EH (cell line): ENCODE results near the gene RHOB.
A peak's percentile ranks its signal among the peaks of the same experiment; 100 is the strongest.

Experiments used
- DNase-seq: peaks from one replicate; pipeline ENCODE4 v3.0.0-alpha.2; 2015; ENCODE audit warnings: low read depth

Gene RHOB

DNA sequence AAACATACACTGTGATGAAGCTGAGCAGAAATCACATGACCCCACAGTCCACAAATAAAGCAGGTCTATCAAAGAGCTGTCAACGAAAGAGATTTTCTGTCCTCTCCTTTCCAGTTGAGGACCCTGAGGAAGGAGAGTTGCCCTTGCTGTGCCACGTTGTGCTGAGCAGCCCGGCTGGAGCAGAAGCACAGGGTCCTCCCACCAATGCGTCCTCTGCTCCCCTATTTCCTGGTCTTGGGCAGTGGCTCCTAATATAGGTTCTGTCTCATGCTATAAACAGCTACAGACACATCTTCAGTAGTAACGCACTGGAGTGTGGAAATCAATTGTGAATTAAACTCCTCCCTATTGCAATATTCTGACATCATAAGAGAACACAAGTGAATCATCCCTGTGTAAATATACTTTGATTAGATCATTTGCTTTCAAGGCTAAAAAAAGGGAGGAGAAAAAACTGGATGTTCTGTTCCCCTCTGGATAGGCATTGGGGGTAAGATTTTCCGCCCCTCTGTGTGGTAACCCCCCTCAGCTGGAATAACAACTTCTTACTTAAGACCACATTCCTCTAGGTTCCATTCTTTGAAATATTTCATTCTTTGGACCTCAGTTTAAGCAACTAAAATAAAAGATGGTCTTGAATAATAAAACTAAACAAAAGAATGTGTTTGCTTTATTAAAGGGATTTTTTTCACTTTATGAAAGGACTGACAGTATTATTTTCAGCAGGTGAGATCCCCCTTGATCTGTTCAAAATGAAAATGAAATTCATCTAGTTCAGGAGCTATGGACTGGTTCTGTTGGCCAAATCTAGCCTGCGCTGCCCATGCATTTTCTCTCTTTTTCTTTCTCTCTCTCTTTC lies 8.3 kb upstream of the RHOB start:
- peak; percentile 70 for DNase-seq

GRCh38 chr2:20439193-20439475 lies 7.7 kb upstream of the RHOB start:
- DNase-seq = no peak

GRCh38 chr2:20439503-20439902 lies 7.4 kb upstream of the RHOB start:
- no peak for DNase-seq

DNA sequence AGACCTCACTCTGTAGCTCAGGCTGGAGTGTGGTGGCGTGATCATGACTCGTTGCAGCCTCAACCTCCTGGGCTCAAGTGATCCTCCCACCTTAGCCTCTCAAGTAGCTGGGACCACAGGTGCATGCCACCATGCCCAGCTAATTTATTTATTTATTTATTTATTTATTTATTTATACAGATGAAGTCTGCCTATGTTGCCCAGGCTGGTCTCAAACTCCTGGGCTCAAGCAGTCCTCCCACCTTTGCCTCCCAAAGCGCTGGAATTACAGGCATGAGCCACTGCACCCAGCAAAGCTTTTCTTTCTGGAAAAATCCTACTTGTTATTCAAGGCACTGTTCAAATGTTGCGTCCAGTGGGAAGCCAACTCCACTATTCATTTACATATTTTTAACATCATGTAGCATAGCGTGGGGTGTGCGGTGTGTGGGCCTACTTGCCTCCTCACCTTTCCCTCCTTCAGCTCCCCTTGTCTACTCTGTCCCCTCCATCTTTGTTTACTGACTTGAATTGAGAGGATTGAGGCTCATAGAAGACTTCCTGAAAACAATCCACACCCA lies 6.8 kb upstream of the RHOB start:
- DNase-seq = no peak

GRCh38 chr2:20443276-20443920 lies 3.5 kb upstream of the RHOB start:
- DNase-seq = peak; percentile 61

- DNase-seq = peak; percentile 71
Observed at GRCh38 chr2:20444101-20444992, 2.5 kb upstream of the RHOB start.

- no peak for DNase-seq
Observed at GRCh38 chr2:20444993-20445910, 1.6 kb upstream of the RHOB start.

DNA sequence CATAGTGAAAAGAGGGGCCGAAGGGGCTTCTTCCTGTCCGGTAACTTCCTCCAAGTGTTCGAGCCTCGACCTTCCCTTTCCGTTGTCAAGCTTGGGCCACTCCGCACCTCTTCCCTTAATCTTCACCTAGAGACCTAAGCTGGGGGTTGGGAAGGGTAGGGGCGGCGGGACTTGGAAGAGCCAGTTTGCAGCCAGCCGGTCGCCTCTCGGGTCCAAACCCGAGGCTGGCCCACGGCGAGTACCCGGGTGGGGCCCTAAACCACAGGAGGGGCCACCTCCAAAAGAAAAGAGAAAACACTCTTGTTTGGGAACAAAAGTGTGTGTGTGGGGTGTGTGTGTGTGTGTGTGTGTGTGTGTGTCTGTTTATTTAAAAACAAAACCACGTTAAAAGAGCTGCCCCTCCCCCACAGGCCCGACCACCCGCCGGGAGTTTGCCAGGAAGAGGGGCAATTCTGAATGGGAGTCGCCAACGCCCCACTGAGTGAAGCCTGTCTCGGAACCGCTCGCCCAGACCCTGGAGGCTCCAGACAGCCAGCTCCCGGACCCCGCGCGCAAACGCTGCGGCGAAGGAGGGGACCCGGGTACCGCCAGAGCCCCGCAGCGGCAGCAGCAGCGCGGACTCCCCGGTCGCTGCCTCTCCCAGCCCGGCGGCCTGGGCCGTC lies 488 bp upstream of the RHOB start:
- DNase-seq = no peak

- peak; percentile 55 for DNase-seq
Observed at GRCh38 chr2:20447437-20448245, 767 bp downstream of the RHOB start.

GRCh38 chr2:20448246-20448976 lies 1.5 kb downstream of the RHOB start:
- peak; percentile 43 for DNase-seq

DNA sequence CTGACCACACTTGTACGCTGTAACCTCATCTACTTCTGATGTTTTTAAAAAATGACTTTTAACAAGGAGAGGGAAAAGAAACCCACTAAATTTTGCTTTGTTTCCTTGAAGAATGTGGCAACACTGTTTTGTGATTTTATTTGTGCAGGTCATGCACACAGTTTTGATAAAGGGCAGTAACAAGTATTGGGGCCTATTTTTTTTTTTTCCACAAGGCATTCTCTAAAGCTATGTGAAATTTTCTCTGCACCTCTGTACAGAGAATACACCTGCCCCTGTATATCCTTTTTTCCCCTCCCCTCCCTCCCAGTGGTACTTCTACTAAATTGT lies 2.1 kb downstream of the RHOB start:
- no peak for DNase-seq

DNA sequence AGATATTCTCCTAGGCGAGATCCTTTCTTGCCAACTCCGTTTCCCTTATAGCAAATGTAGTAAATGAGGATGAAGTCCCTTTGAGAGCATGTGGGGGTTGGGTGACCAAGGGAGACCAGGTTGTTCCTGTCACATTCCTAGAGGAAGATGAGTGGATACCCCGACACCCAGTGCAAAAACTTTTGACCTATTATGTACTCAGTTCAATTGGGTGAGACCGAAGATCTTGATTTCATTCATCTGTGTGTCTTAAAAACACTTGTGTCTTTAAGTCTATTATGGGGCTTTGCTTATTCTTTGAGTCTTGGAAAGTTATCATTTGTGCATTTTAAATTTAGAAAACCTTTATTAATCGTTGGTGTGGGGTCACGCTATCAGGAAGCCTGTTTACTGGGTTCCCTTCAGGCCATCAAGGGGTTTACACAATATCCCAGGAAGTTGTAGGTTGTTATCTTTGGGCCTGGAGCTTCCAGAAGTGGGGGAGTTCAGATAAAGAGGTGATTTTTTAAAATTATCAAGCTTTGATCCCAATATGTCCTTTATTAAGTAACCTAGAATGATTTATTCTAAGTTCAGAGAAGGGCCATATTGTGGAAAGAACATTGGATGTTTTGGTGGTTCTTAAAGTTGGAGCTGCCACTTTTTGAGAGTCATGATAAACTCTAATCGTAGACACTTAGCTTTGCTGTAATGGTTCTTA lies 2.8 kb downstream of the RHOB start:
- DNase-seq = peak; percentile 38

DNA sequence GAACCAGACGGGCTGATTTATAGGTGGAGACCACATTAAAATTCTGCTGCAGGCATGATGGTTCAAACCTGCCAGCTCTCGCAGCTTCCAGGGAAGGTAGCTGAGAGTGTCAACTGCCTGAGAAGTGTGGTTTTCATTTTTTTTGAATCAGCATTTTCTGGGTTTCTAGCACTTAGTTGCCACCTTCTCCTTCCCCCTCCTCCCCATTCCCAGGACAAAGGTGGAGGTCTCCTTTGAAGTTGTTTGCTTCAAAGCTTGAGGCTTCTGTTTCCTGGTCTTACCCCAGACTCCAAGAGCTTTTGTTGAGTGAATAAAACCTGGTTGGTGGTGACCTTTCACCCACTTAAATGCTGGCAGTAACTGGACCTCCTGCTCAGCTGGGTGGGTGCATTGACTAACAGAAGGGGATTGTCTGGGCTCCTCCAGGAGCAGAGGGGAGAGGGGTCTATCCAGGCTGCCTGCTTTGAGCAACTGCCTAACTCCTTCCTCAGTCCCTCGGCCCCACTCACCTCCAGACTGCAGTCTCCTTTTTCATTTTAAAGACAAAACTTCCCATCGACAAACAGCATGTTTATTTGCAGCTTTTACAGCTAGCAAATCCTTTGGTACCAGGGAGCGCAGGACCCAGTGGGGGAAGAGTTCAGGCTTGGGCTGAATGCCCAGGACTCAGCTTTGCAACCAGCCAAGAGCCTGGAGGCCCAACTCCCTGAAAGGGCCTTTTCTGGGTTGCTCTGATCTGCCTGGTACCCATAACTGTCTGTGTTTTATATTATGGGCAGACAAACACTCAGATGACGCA lies 3.5 kb downstream of the RHOB start:
- peak; percentile 91 for DNase-seq

DNA sequence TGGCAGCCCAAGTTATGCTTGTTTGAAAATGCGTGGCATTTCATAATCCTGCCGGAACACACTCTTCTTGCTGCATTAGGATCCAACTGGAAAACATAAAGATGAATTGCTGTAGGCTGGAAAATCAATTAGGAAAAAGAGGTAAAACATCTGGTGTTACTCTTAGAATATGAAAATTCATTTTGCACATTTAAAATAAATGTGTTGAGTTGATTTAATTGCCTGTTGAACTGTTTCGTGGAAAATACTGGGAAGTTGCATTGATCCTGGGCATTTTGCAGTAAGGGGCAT lies 4.1 kb downstream of the RHOB start:
- DNase-seq = no peak

GRCh38 chr2:20451341-20451740 lies 4.5 kb downstream of the RHOB start:
- DNase-seq = peak; percentile 74

DNA sequence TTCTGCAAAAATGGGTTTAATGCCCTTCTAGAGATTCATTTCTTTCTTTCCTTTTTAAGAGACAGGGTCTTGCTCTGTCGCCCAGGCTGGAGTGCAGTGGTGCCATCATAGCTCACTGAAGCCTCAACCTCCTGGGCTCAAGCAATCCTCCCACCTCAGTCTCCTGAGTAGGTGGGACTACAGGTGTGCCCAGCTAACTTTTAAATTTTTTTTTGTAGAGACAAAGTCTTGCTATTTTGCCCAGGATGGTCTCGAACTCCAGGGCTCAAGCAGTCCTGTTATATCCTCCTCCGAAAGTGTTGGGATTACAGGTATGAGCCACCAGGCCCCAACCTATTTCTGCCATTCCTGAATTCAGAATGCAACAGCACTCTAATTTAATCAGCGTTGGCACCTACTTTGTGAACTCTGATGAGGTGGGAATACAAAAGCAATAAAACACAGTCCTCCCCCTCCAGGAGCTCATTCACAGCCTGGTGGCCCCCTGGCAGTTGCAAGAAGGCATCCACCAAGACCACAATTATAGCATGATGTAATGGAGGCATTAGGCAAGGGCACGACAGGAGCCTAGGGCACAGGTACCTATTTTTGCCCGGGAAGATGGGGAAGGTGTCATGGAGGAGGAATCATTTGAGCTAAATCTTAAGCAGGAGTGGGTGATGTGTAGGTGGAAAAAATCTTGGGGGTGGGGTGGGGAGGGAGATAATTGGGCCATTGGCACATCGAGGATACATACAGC lies 5.1 kb downstream of the RHOB start:
- DNase-seq = no peak

DNA sequence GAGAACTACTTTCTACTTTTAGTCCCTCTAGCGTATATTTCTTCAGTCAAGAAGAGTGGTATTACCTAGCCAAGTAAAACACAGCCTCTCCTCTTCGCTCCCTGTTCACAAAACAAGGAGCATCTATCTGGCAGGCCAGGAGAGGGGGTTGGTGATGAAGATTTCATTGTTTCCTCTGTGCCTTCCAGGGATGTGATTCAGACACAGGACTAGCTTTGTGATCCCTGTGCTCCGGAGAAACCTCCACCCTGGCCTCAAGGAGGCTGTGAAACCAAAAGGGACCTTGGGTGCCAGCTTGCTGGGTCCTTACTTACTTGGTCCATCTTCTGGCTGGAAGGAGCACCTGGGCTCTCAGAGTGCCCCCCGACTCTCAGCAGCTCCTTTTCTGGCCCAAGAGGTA lies 5.7 kb downstream of the RHOB start:
- DNase-seq = peak; percentile 54
